WTC11 (cell line): ENCODE measurements around the gene NEDD4L. TPM values are rescaled to one million over a fixed set of nuclear protein-coding genes. Genes with fewer than 3 reads are reported as not detected.
A peak's percentile ranks its signal among the peaks of the same experiment; 100 is the strongest.

Experiments used
- ATAC-seq: fragments of 200-7000 bp; cut with Tn5 transposase; 2 replicates; pipeline ENCODE4 v1.10.0; 2021; ENCODE audit warnings: mild to moderate bottlenecking, moderate library complexity
- CTCF ChIA-PET: fragments of 300-600 bp; sonication (Branson Sonifier 250); formaldehyde crosslinking; loops from one replicate; lab custom pipeline; 2021; ENCODE audit warnings: antibody characterized with exemption; lab: Charles Lee
- POLR2A ChIA-PET: fragments of 350-600 bp; sonication (Branson Sonifier 250); formaldehyde crosslinking; loops from one replicate; lab custom pipeline; 2021; ENCODE audit warnings: antibody characterized with exemption; lab: Charles Lee
- DNase-seq: peaks from one replicate; pipeline ENCODE4 v3.0.0; 2021; ENCODE audit warnings: low spot score
- H3K27ac Mint-ChIP-seq: 2 replicates; pipeline ENCODE4 v1.8.0; 2021; ENCODE audit warnings: mixed read lengths
- H3K27me3 Mint-ChIP-seq: 2 replicates; pipeline ENCODE4 v1.8.0; 2021; ENCODE audit warnings: low read depth, mild to moderate bottlenecking, moderate library complexity, mixed read lengths
- H3K36me3 Mint-ChIP-seq: 2 replicates; pipeline ENCODE4 v1.8.0; 2021; ENCODE audit warnings: mixed read lengths
- H3K4me1 Mint-ChIP-seq: 2 replicates; pipeline ENCODE4 v1.8.0; 2022; ENCODE audit warnings: mixed read lengths
- H3K4me3 Mint-ChIP-seq: 2 replicates; pipeline ENCODE4 v1.8.0; 2021; ENCODE audit warnings: mild to moderate bottlenecking, moderate library complexity, mixed read lengths
- H3K9me3 Mint-ChIP-seq: 2 replicates; pipeline ENCODE4 v1.8.0; 2021; ENCODE audit warnings: mixed read lengths
- AR ChIP-seq: fragments of 250-450 bp; sonication (Bioruptor Pico); IDR thresholded peaks from 2 replicates; pipeline ENCODE4 v1.9.0; 2021; ENCODE audit warnings: mild to moderate bottlenecking
- ARID4B ChIP-seq: sonication (generic); formaldehyde crosslinking; IDR thresholded peaks from 2 replicates; pipeline ENCODE4 v1.8.0; 2023; ENCODE audit warnings: missing genetic modification reagents, mild to moderate bottlenecking, borderline replicate concordance
- ATF3 ChIP-seq: sonication (generic); formaldehyde crosslinking; conservative IDR thresholded peaks from 2 replicates; pipeline ENCODE4 v1.8.1; 2022; ENCODE audit warnings: mild to moderate bottlenecking, missing genetic modification reagents
- E2F5 ChIP-seq: sonication (generic); formaldehyde crosslinking; IDR thresholded peaks from 2 replicates; pipeline ENCODE4 v1.8.1; 2022; ENCODE audit warnings: mild to moderate bottlenecking, moderate library complexity, missing genetic modification reagents
- ERG ChIP-seq: fragments of 250-450 bp; sonication (Bioruptor Pico); IDR thresholded peaks from 2 replicates; pipeline ENCODE4 v1.8.0; 2021; ENCODE audit warnings: mild to moderate bottlenecking
- FOXP1 ChIP-seq: sonication (generic); formaldehyde crosslinking; IDR thresholded peaks from 2 replicates; pipeline ENCODE4 v1.8.0; 2022; ENCODE audit warnings: missing genetic modification reagents, mild to moderate bottlenecking, moderate library complexity, borderline replicate concordance
- JUN ChIP-seq: sonication (generic); formaldehyde crosslinking; IDR thresholded peaks from 2 replicates; pipeline ENCODE4 v1.8.0; 2023; ENCODE audit warnings: mild to moderate bottlenecking, missing genetic modification reagents
- KAT7 ChIP-seq: sonication (generic); formaldehyde crosslinking; IDR thresholded peaks from 2 replicates; pipeline ENCODE4 v1.8.1; 2023; ENCODE audit warnings: missing genetic modification reagents, mild to moderate bottlenecking, borderline replicate concordance
- MAX ChIP-seq: sonication (generic); formaldehyde crosslinking; IDR thresholded peaks from 2 replicates; pipeline ENCODE4 v1.8.0; 2022; ENCODE audit warnings: mild to moderate bottlenecking, missing genetic modification reagents
- TP53 ChIP-seq: sonication (generic); formaldehyde crosslinking; IDR thresholded peaks from 2 replicates; pipeline ENCODE4 v1.8.1; 2023; ENCODE audit warnings: mild to moderate bottlenecking, missing genetic modification reagents
- USF1 ChIP-seq: sonication (generic); formaldehyde crosslinking; IDR thresholded peaks from 2 replicates; pipeline ENCODE4 v1.8.0; 2022; ENCODE audit warnings: mild to moderate bottlenecking, missing genetic modification reagents
- ZBTB43 ChIP-seq: sonication (generic); formaldehyde crosslinking; IDR thresholded peaks from 2 replicates; pipeline ENCODE4 v1.8.1; 2023; ENCODE audit warnings: mild to moderate bottlenecking, missing genetic modification reagents
- ZNF281 ChIP-seq: sonication (generic); formaldehyde crosslinking; IDR thresholded peaks from 2 replicates; pipeline ENCODE4 v1.8.0; 2023; ENCODE audit warnings: mild to moderate bottlenecking, missing genetic modification reagents
- ZNF317 ChIP-seq: sonication (generic); formaldehyde crosslinking; IDR thresholded peaks from 2 replicates; pipeline ENCODE4 v1.8.1; 2023; ENCODE audit warnings: low read depth, mild to moderate bottlenecking, moderate library complexity, missing genetic modification reagents, borderline replicate concordance
- ZNF512 ChIP-seq: sonication (generic); formaldehyde crosslinking; IDR thresholded peaks from 2 replicates; pipeline ENCODE4 v1.8.1; 2022; ENCODE audit warnings: missing genetic modification reagents, borderline replicate concordance
- total RNA-seq: library from RNA; stranded (reverse); gene quantifications from 3 replicates; pipeline ENCODE4 v1.2.3, GENCODE V29; 2021

NEDD4L gene
- total RNA-seq, 1 experiment from 2014 or later, result 88.0 TPM

GRCh38 chr18:58309099-58309498, 265.1 kb downstream of the NEDD4L start (continued):
- TF ChIP-seq ZNF317, result no peak

- ChIA-PET CTCF (no interaction called here), POLR2A (no interaction called here)
- no peaks in the 10 kb centered on the region for H3K27me3 Mint-ChIP-seq
- peaks cover 6% of the 10 kb centered on the region for H3K4me1 Mint-ChIP-seq
- H3K9me3 Mint-ChIP-seq, result peaks cover 16% of the 10 kb centered on the region
- no peak for DNase-seq
- ATAC-seq, result no peak
- no peak for TF ChIP-seq KAT7 (CRISPR knock-in tag)
- no peak for TF ChIP-seq ZNF512
- no peak for TF ChIP-seq JUN
- no peak for TF ChIP-seq ZBTB43 (CRISPR knock-in tag)
- TF ChIP-seq USF1 (CRISPR knock-in tag), result no peak
- TF ChIP-seq MAX (CRISPR knock-in tag), result no peak
- no peak for TF ChIP-seq E2F5
- TF ChIP-seq ARID4B (CRISPR knock-in tag), result no peak
- peaks cover 13% of the 10 kb centered on the region for H3K36me3 Mint-ChIP-seq
- H3K27ac Mint-ChIP-seq, result peak overlapping the region; percentile 76
- no peak overlapping the region for H3K4me3 Mint-ChIP-seq
Observed at GRCh38 chr18:58309610-58310239, 265.7 kb downstream of the NEDD4L start.

GRCh38 chr18:58310517-58310916, 266.5 kb downstream of the NEDD4L start:
- Mint-ChIP-seq H3K4me3 (no peak overlapping the region), H3K27me3 (no peaks in the 10 kb centered on the region), H3K4me1 (peaks cover 14% of the 10 kb centered on the region), H3K36me3 (peaks cover 5% of the 10 kb centered on the region), H3K27ac (no peak overlapping the region; the same call in 1 of the 2 replicates), H3K9me3 (peaks cover 8% of the 10 kb centered on the region)
- POLR2A ChIA-PET, result interaction anchor here (0.5 kb wide), 1 partner anchor 486 kb away, joined by 4 read pairs; no protein-coding TSS in a partner anchor
- no peak for DNase-seq
- ATAC-seq, result 0 out of 2 replicates have a peak, but pooled peaks have one; percentile 23
- CTCF ChIA-PET, result interaction anchor here (1.1 kb wide), 1 partner anchor 189 kb away, joined by 3 read pairs; no protein-coding TSS in a partner anchor
- no peak for TF ChIP-seq ATF3 (CRISPR knock-in tag)
- TF ChIP-seq ERG, result no peak
- no peak for TF ChIP-seq FOXP1 (CRISPR knock-in tag)
- no peak for TF ChIP-seq AR
- TF ChIP-seq ZNF281, result no peak
- no peak for TF ChIP-seq TP53
